Fibroblast of lung (primary cell): ENCODE results near the gene TUBD1. TPM values are rescaled to one million over a fixed set of nuclear protein-coding genes. Genes with fewer than 3 reads are reported as not detected.

Experiments used
- DNase-seq, 2 donors: peaks; one replicate each; pipeline versions ENCODE4 v3.0.0 to v3.0.0-alpha.2; 2010; ENCODE audit warnings: low read depth in 2 of 2
- H2AFZ ChIP-seq: 2 replicates; pipeline ENCODE4 v1.5.1; 2012; ENCODE audit warnings: low read length, control low read depth, inconsistent platforms
- H3K27ac ChIP-seq: 2 replicates; pipeline ENCODE4 v1.5.1; 2011; ENCODE audit warnings: low read length, control low read depth; ENCODE audit not compliant: insufficient read depth
- H3K27me3 ChIP-seq: 2 replicates; pipeline ENCODE4 v1.5.1; 2011; ENCODE audit warnings: mild to moderate bottlenecking, low read length; ENCODE audit not compliant: control insufficient read depth, insufficient read depth
- H3K36me3 ChIP-seq: 2 replicates; pipeline ENCODE4 v1.5.1; 2011; ENCODE audit warnings: low read length; ENCODE audit not compliant: control insufficient read depth, insufficient read depth
- H3K4me1 ChIP-seq: 2 replicates; pipeline ENCODE4 v1.5.1; 2011; ENCODE audit warnings: low read length; ENCODE audit not compliant: control insufficient read depth, insufficient read depth; ENCODE audit errors: extremely low read depth
- H3K4me2 ChIP-seq: 2 replicates; pipeline ENCODE4 v1.5.1; 2011; ENCODE audit warnings: low read length, control low read depth; ENCODE audit not compliant: insufficient read depth; ENCODE audit errors: extremely low read depth
- H3K4me3 ChIP-seq, 4 experiments: fragments of 200-600 bp in 1 of 4; sonication (generic) in 1 of 4; replicated peaks in 1 of 4; 2 replicates each; pipeline ENCODE4 v1.5.1; 2011 to 2016; ENCODE audit warnings: low read length in 4 of 4, low read depth in 3 of 4, mild to moderate bottlenecking in 3 of 4, control low read depth in 2 of 4, inconsistent platforms in 1 of 4, mixed read lengths in 1 of 4; ENCODE audit not compliant: insufficient read depth in 1 of 4; ENCODE audit errors: control extremely low read depth in 1 of 4
- H3K79me2 ChIP-seq: 2 replicates; pipeline ENCODE4 v1.5.1; 2012; ENCODE audit warnings: mild to moderate bottlenecking, low read length, inconsistent platforms; ENCODE audit not compliant: control insufficient read depth, insufficient read depth
- H3K9ac ChIP-seq: 2 replicates; pipeline ENCODE4 v1.5.1; 2011; ENCODE audit warnings: mild to moderate bottlenecking, low read length, control low read depth; ENCODE audit not compliant: insufficient read depth
- H3K9me3 ChIP-seq: 2 replicates; pipeline ENCODE4 v1.5.1; 2012; ENCODE audit warnings: low read depth, low read length; ENCODE audit not compliant: control insufficient read depth, insufficient read depth
- H4K20me1 ChIP-seq: 2 replicates; pipeline ENCODE4 v1.5.1; 2011; ENCODE audit warnings: low read length; ENCODE audit not compliant: control insufficient read depth, insufficient read depth; ENCODE audit errors: extremely low read depth
- EZH2 ChIP-seq: IDR thresholded peaks from 2 replicates; pipeline ENCODE4 v1.5.1; 2012; ENCODE audit warnings: low read length, control low read depth, mild to moderate bottlenecking; ENCODE audit errors: missing control alignments
- polyA plus RNA-seq, 2 donors: library from polyadenylated mRNA; depleted of rRNA in 1 of 2; stranded (reverse) in 1 of 2; unstranded in 1 of 2; fragments of >200 nt; gene quantifications; 2 replicates each; pipeline ENCODE4 v1.2.1, GENCODE V29; 2011 to 2012; ENCODE audit warnings: missing spikeins in 1 of 2
- total RNA-seq: library from RNA; depleted of rRNA; stranded (reverse); fragments of >200 nt; gene quantifications from 2 replicates; pipeline ENCODE4 v1.2.1, GENCODE V29; 2014
- TF ChIP-seq, protein P1 (sequence below), 2 donors: IDR thresholded peaks in 1 of 2; conservative IDR thresholded peaks in 1 of 2; 1 replicate in 1 of 2; 2 replicates in 1 of 2; pipeline ENCODE4 v1.5.1; 2011 to 2012; ENCODE audit warnings: low read length in 2 of 2, control low read depth in 1 of 2, inconsistent platforms in 1 of 2, low read depth in 1 of 2, mild to moderate bottlenecking in 1 of 2

The TUBD1 gene
- total and polyA plus RNA-seq, 2 donors (not counting 1 experiment from before 2014, with no cell fraction given) = 3.6 to 5.6 TPM

DNA sequence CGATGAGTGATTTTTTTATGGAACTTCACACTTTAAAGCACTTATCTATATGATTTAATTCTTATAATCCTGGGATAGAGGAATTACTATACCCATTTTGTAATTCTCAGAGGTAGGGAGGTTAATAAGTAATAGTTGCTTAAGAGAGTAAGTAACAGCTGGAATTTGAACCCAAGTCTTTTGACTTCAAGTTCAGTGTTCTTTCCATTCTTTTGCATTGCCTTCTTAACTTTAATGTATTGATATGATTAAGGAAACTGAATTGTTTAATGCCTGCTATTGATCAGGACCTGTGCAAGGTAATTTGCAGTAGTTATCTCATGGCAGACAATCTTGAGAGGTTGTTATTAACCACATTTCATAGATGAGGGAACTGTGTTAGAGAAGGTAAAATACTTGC, 78.5 kb downstream of the TUBD1 start:
- H3K79me2 ChIP-seq = no peaks in the 10 kb centered on the region
- TF ChIP-seq, protein P1, sequence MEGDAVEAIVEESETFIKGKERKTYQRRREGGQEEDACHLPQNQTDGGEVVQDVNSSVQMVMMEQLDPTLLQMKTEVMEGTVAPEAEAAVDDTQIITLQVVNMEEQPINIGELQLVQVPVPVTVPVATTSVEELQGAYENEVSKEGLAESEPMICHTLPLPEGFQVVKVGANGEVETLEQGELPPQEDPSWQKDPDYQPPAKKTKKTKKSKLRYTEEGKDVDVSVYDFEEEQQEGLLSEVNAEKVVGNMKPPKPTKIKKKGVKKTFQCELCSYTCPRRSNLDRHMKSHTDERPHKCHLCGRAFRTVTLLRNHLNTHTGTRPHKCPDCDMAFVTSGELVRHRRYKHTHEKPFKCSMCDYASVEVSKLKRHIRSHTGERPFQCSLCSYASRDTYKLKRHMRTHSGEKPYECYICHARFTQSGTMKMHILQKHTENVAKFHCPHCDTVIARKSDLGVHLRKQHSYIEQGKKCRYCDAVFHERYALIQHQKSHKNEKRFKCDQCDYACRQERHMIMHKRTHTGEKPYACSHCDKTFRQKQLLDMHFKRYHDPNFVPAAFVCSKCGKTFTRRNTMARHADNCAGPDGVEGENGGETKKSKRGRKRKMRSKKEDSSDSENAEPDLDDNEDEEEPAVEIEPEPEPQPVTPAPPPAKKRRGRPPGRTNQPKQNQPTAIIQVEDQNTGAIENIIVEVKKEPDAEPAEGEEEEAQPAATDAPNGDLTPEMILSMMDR (conservative IDR thresholded peaks at IDR 0.05 in 1 of 2, IDR thresholded peaks at IDR 0.05 in 1 of 2; ENCODE audit: low read depth in 1 of 2, low read length in 2 of 2) = no peak
- TF ChIP-seq EZH2 = no peak
- no peaks in the 10 kb centered on the region for H3K27me3 ChIP-seq
- H3K4me2 ChIP-seq = no peak overlapping the region
- no peak overlapping the region for H3K9ac ChIP-seq
- no peaks in the 10 kb centered on the region for H3K9me3 ChIP-seq
- H3K4me1 ChIP-seq = peaks cover 2% of the 10 kb centered on the region
- no peak overlapping the region for H3K27ac ChIP-seq
- H2AFZ ChIP-seq = no peak overlapping the region
- no peaks in the 10 kb centered on the region for H3K36me3 ChIP-seq
- DNase-seq = no peak
- H4K20me1 ChIP-seq = no peaks in the 10 kb centered on the region
- no peak overlapping the region for H3K4me3 ChIP-seq

GRCh38 chr17:59812139-59812538, 80.6 kb downstream of the TUBD1 start:
- no peaks in the 10 kb centered on the region for H3K79me2 ChIP-seq
- H3K9me3 ChIP-seq = no peaks in the 10 kb centered on the region
- peaks cover 8% of the 10 kb centered on the region for H3K4me1 ChIP-seq
- no peaks in the 10 kb centered on the region for H4K20me1 ChIP-seq
- no peak overlapping the region for H2AFZ ChIP-seq
- no peak overlapping the region for H3K4me3 ChIP-seq
- H3K4me2 ChIP-seq = no peak overlapping the region
- H3K36me3 ChIP-seq = no peaks in the 10 kb centered on the region
- no peak for DNase-seq
- no peak for TF ChIP-seq EZH2
- TF ChIP-seq, protein P1 (conservative IDR thresholded peaks at IDR 0.05 in 1 of 2, IDR thresholded peaks at IDR 0.05 in 1 of 2; ENCODE audit: low read depth in 1 of 2, low read length in 2 of 2) = no peak
- no peaks in the 10 kb centered on the region for H3K27me3 ChIP-seq
- H3K27ac ChIP-seq = no peak overlapping the region
- H3K9ac ChIP-seq = no peak overlapping the region

- Histone ChIP-seq H3K4me1 (peaks cover 7% of the 10 kb centered on the region), H3K4me2 (no peak overlapping the region), H3K9ac (no peak overlapping the region), H3K79me2 (no peaks in the 10 kb centered on the region), H2AFZ (no peak overlapping the region), H3K36me3 (no peaks in the 10 kb centered on the region), H3K4me3 (no peak overlapping the region), H3K9me3 (no peaks in the 10 kb centered on the region), H3K27ac (no peak overlapping the region), H3K27me3 (no peaks in the 10 kb centered on the region), H4K20me1 (no peaks in the 10 kb centered on the region)
- TF ChIP-seq, protein P1 (conservative IDR thresholded peaks at IDR 0.05 in 1 of 2, IDR thresholded peaks at IDR 0.05 in 1 of 2; ENCODE audit: low read depth in 1 of 2, low read length in 2 of 2) = no peak
- no peak for TF ChIP-seq EZH2
- DNase-seq = peak in 1 of 2 donors; percentile 71
These were observed 81.5 kb downstream of the TUBD1 start for GRCh38 chr17:59811209-59811608.
